ENCODE measurements around the gene RAPGEF3. TPM values are rescaled to one million over a fixed set of nuclear protein-coding genes. Genes with fewer than 3 reads are reported as not detected.

Gene RAPGEF3
- total and polyA plus RNA-seq, 2 of the 13 experiments (the other 11 are each of a cell fraction or from before 2014, with no cell fraction given) = 0.07 TPM

GRCh38 chr12:47746073-47746472 is 12.6 kb downstream of the RAPGEF3 start:
- Histone ChIP-seq H3K4me2 (ENCODE audit: low read depth, low read length) (no peak overlapping the region), H2AFZ (ENCODE audit: low read length) (no peak overlapping the region), H3K27me3 (ENCODE audit: control insufficient read depth in 1 of 2, insufficient read depth in 2 of 2, low read length in 2 of 2) (peaks cover 18 to 59% of the 10 kb centered on the region in 2 experiments; a peak in 4 of 5 replicates), H3K36me3 (replicated peaks in 1 of 2; ENCODE audit: control insufficient read depth in 1 of 2, insufficient read depth in 2 of 2, low read length in 2 of 2) (no peaks in the 10 kb centered on the region), H3K79me2 (ENCODE audit: insufficient read depth, low read length) (no peaks in the 10 kb centered on the region), H3K4me3 (replicated peaks in 1 of 3; ENCODE audit: insufficient read depth in 1 of 3, low read depth in 2 of 3, low read length in 3 of 3) (no peak overlapping the region), H3K27ac (ENCODE audit: extremely low read length, insufficient read depth, low read length) (no peak overlapping the region), H3K4me1 (ENCODE audit: insufficient read depth, low read length) (peaks cover 18% of the 10 kb centered on the region), H3K9ac (ENCODE audit: insufficient read depth, low read depth, low read length) (no peak overlapping the region), H3K9me3 (ENCODE audit: low read length) (no peaks in the 10 kb centered on the region), H4K20me1 (ENCODE audit: insufficient read depth, low read length) (no peaks in the 10 kb centered on the region)
- POLR2A ChIA-PET = no interaction called here
- CTCF ChIA-PET (ENCODE audit: low intra/inter-chr PET ratio, low total read pairs) = no interaction called here
- in situ Hi-C loops (cut with HindIII; ENCODE audit: extremely low pct_ligation_motif_present, low pct_unique_long_range_greater_than_20kb) (no loop called here), intact Hi-C loops (cut with micrococcal nuclease; ENCODE audit: unreplicated experiment) (no loop called here)
- TF ChIP-seq NONO (IDR thresholded peaks at IDR 0.05) (no peak), NONO (CRISPR knock-in tag; conservative IDR thresholded peaks at IDR 0.05) (no peak), ZNF225 (CRISPR knock-in tag; IDR thresholded peaks at IDR 0.05) (no peak), NR2F1 (CRISPR knock-in tag; IDR thresholded peaks at IDR 0.05) (no peak), ZNF484 (CRISPR knock-in tag; IDR thresholded peaks at IDR 0.05; ENCODE audit: borderline replicate concordance, low read depth) (no peak), NPAS2 (CRISPR knock-in tag; IDR thresholded peaks at IDR 0.05; ENCODE audit: borderline replicate concordance) (no peak), ZNF207 (IDR thresholded peaks at IDR 0.05; ENCODE audit: borderline replicate concordance) (no peak), EHMT2 (IDR thresholded peaks at IDR 0.05; ENCODE audit: borderline replicate concordance, low read depth, low read length) (no peak), KLF12 (CRISPR knock-in tag; IDR thresholded peaks at IDR 0.05; ENCODE audit: borderline replicate concordance) (no peak)
- BruUV-seq (replicated peaks) = no TSS peak
- DNase-seq (ENCODE audit: low spot score) (no peak), FAIRE-seq (no peak), ATAC-seq (no peak)
- WGBS (ENCODE audit: low lambda C conversion rate) = 20% methylated on average over 3 of the region's 5 CpGs

GRCh38 chr12:47745485-47746041 is 13.1 kb downstream of the RAPGEF3 start:
- H3K9me3 ChIP-seq (ENCODE audit: low read length) = no peaks in the 10 kb centered on the region
- H3K27ac ChIP-seq (ENCODE audit: extremely low read length, insufficient read depth, low read length) = no peak overlapping the region
- in situ Hi-C loops (cut with HindIII; ENCODE audit: extremely low pct_ligation_motif_present, low pct_unique_long_range_greater_than_20kb) (no loop called here), intact Hi-C loops (cut with micrococcal nuclease; ENCODE audit: unreplicated experiment) (no loop called here)
- peaks cover 19 to 64% of the 10 kb centered on the region in 2 experiments; a peak in 4 of 5 replicates for H3K27me3 ChIP-seq (ENCODE audit: control insufficient read depth in 1 of 2, insufficient read depth in 2 of 2, low read length in 2 of 2)
- FAIRE-seq = no peak
- H4K20me1 ChIP-seq (ENCODE audit: insufficient read depth, low read length) = no peaks in the 10 kb centered on the region
- 16% methylated on average over 16 of the region's 16 CpGs for WGBS (ENCODE audit: low lambda C conversion rate)
- no peaks in the 10 kb centered on the region for H3K36me3 ChIP-seq (replicated peaks in 1 of 2; ENCODE audit: control insufficient read depth in 1 of 2, insufficient read depth in 2 of 2, low read length in 2 of 2)
- H2AFZ ChIP-seq (ENCODE audit: low read length) = no peak overlapping the region
- no peak overlapping the region for H3K4me2 ChIP-seq (ENCODE audit: low read depth, low read length)
- no peak for ATAC-seq
- BruUV-seq (replicated peaks) = no TSS peak
- peaks cover 20% of the 10 kb centered on the region for H3K4me1 ChIP-seq (ENCODE audit: insufficient read depth, low read length)
- H3K79me2 ChIP-seq (ENCODE audit: insufficient read depth, low read length) = no peaks in the 10 kb centered on the region
- no peak overlapping the region for H3K4me3 ChIP-seq (replicated peaks in 1 of 3; ENCODE audit: insufficient read depth in 1 of 3, low read depth in 2 of 3, low read length in 3 of 3)
- ChIA-PET CTCF (ENCODE audit: low intra/inter-chr PET ratio, low total read pairs) (interaction anchor here (0.7 to 2.0 kb wide), 2 partner anchors 22 to 34 kb away, joined by 4 to 15 read pairs; no protein-coding TSS in a partner anchor), POLR2A (no interaction called here)
- no peak overlapping the region for H3K9ac ChIP-seq (ENCODE audit: insufficient read depth, low read depth, low read length)
- no peak for DNase-seq (ENCODE audit: low spot score)
- no peak for TF ChIP-seq ZNF318 (CRISPR knock-in tag; IDR thresholded peaks at IDR 0.05)
- no peak for TF ChIP-seq SIX4 (CRISPR knock-in tag; IDR thresholded peaks at IDR 0.05)
